GM23338 (cell line): ENCODE measurements around the gene FAM90A1. TPM values are rescaled to one million over a fixed set of nuclear protein-coding genes. Genes with fewer than 3 reads are reported as not detected.

Experiments used
- ATAC-seq: fragments of 200-7000 bp; cut with Tn5 transposase; 3 replicates; pipeline ENCODE4 v1.9.1; 2020
- DNase-seq: peaks from one replicate; pipeline ENCODE4 v3.0.0-alpha.2; 2015; ENCODE audit warnings: low spot score
- H2AFZ ChIP-seq: fragments of 200-600 bp; sonication (generic); 2 replicates; pipeline ENCODE4 v1.8.0; 2016; ENCODE audit warnings: antibody characterized with exemption, mild to moderate bottlenecking, moderate library complexity
- H3F3A ChIP-seq: fragments of 200-600 bp; sonication (generic); replicated peaks from 2 replicates; pipeline ENCODE4 v1.8.0; 2017; ENCODE audit warnings: antibody characterized with exemption, mixed run types, low read depth
- H3K27ac ChIP-seq: fragments of 200-600 bp; sonication (generic); 2 replicates; pipeline ENCODE4 v1.6.1; 2016; ENCODE audit warnings: low read depth
- H3K27me3 ChIP-seq: fragments of 200-600 bp; sonication (generic); 2 replicates; pipeline ENCODE4 v1.8.0; 2016; ENCODE audit warnings: mild to moderate bottlenecking, mixed run types, moderate library complexity; ENCODE audit not compliant: insufficient read depth
- H3K36me3 ChIP-seq: fragments of 200-600 bp; sonication (generic); 2 replicates; pipeline ENCODE4 v1.8.0; 2016; ENCODE audit warnings: mild to moderate bottlenecking; ENCODE audit not compliant: insufficient read depth
- H3K4me1 ChIP-seq: fragments of 200-600 bp; sonication (generic); 2 replicates; pipeline ENCODE4 v1.8.0; 2016; ENCODE audit warnings: mild to moderate bottlenecking, moderate library complexity; ENCODE audit not compliant: insufficient read depth
- H3K4me2 ChIP-seq: fragments of 200-600 bp; sonication (generic); 2 replicates; pipeline ENCODE4 v1.7.1; 2017; ENCODE audit warnings: mixed run types
- H3K4me3 ChIP-seq: fragments of 200-600 bp; sonication (generic); 2 replicates; pipeline ENCODE4 v1.6.1; 2016; ENCODE audit warnings: mixed run types
- H3K79me2 ChIP-seq: fragments of 200-600 bp; sonication (generic); replicated peaks from 2 replicates; pipeline ENCODE4 v1.8.0; 2017; ENCODE audit warnings: mild to moderate bottlenecking; ENCODE audit not compliant: insufficient read depth
- H3K9me2 ChIP-seq: fragments of 200-600 bp; sonication (generic); 2 replicates; pipeline ENCODE4 v1.8.0; 2017; ENCODE audit not compliant: insufficient read depth
- H4K20me1 ChIP-seq: fragments of 200-600 bp; sonication (generic); replicated peaks from 2 replicates; pipeline ENCODE4 v1.8.0; 2017; ENCODE audit warnings: mild to moderate bottlenecking; ENCODE audit not compliant: insufficient read depth
- H3K27ac Mint-ChIP-seq: 2 replicates; pipeline ENCODE4 v1.8.0; 2020; ENCODE audit warnings: inconsistent platforms, mild to moderate bottlenecking, moderate library complexity, mixed read lengths
- H3K27me3 Mint-ChIP-seq: 3 replicates; pipeline ENCODE4 v1.8.0; 2022; ENCODE audit warnings: low read depth, mild to moderate bottlenecking, moderate library complexity, mixed read lengths, inconsistent platforms; ENCODE audit not compliant: insufficient read depth, poor library complexity
- H3K36me3 Mint-ChIP-seq: 3 replicates; pipeline ENCODE4 v1.8.0; 2021; ENCODE audit warnings: low read depth, mild to moderate bottlenecking, inconsistent platforms, moderate library complexity, mixed read lengths
- H3K4me1 Mint-ChIP-seq: 3 replicates; pipeline ENCODE4 v1.8.0; 2020; ENCODE audit warnings: mild to moderate bottlenecking, inconsistent platforms, mixed read lengths
- H3K4me3 Mint-ChIP-seq: 3 replicates; pipeline ENCODE4 v1.8.0; 2021; ENCODE audit warnings: moderate library complexity, mild to moderate bottlenecking, inconsistent platforms, mixed read lengths
- H3K9me3 Mint-ChIP-seq: 3 replicates; pipeline ENCODE4 v1.8.0; 2020; ENCODE audit warnings: moderate library complexity, mild to moderate bottlenecking, inconsistent platforms, mixed read lengths
- CREB1 ChIP-seq: fragments of 250-450 bp; sonication (Bioruptor Pico); IDR thresholded peaks from 2 replicates; pipeline ENCODE4 v1.5.0; 2020; ENCODE audit warnings: low read depth, mild to moderate bottlenecking, moderate library complexity
- CTCF ChIP-seq, 2 experiments: fragments of 200-600 bp in 1 of 2; sonication (generic) in 1 of 2; conservative IDR thresholded peaks; 2 replicates each; pipeline versions ENCODE4 v1.5.1 to v1.6.1; 2016 to 2017; ENCODE audit warnings: antibody characterized with exemption in 2 of 2, low read depth in 2 of 2, mild to moderate bottlenecking in 2 of 2, moderate library complexity in 1 of 2
- ETS1 ChIP-seq: IDR thresholded peaks from 2 replicates; pipeline ENCODE4 v1.6.1; 2016; ENCODE audit warnings: antibody characterized with exemption
- EZH2 ChIP-seq: fragments of 200-600 bp; sonication (generic); IDR thresholded peaks from one replicate; pipeline ENCODE4 v1.8.0; 2017; ENCODE audit warnings: antibody characterized with exemption, mild to moderate bottlenecking, low read depth; ENCODE audit not compliant: unreplicated experiment
- EZH2phosphoT487 ChIP-seq: fragments of 200-600 bp; sonication (generic); IDR thresholded peaks from one replicate; pipeline ENCODE4 v1.8.1; 2018; ENCODE audit warnings: antibody characterized with exemption; ENCODE audit not compliant: unreplicated experiment
- JUNB ChIP-seq: IDR thresholded peaks from one replicate; pipeline ENCODE4 v1.6.1; 2016; ENCODE audit warnings: antibody characterized with exemption; ENCODE audit not compliant: unreplicated experiment
- NANOG ChIP-seq: IDR thresholded peaks from 2 replicates; pipeline ENCODE4 v1.6.1; 2016; ENCODE audit warnings: antibody characterized with exemption, borderline replicate concordance
- POLR2AphosphoS5 ChIP-seq: IDR thresholded peaks from 2 replicates; pipeline ENCODE4 v1.6.1; 2016; ENCODE audit warnings: antibody characterized with exemption, low read depth
- REST ChIP-seq: IDR thresholded peaks from one replicate; pipeline ENCODE4 v1.6.1; 2018; ENCODE audit warnings: antibody characterized with exemption; ENCODE audit not compliant: unreplicated experiment
- STAT1 ChIP-seq: IDR thresholded peaks from one replicate; pipeline ENCODE4 v1.6.1; 2016; ENCODE audit warnings: antibody characterized with exemption; ENCODE audit not compliant: unreplicated experiment
- ZNF114 ChIP-seq: fragments of 250-450 bp; sonication (Bioruptor Pico); IDR thresholded peaks from 2 replicates; pipeline ENCODE4 v1.5.0; 2020; ENCODE audit warnings: mild to moderate bottlenecking, moderate library complexity
- ZNF462 ChIP-seq: fragments of 250-450 bp; sonication (Bioruptor Pico); IDR thresholded peaks from 2 replicates; pipeline ENCODE4 v1.5.0; 2020; ENCODE audit warnings: mild to moderate bottlenecking, moderate library complexity
- polyA plus RNA-seq: library from polyadenylated mRNA; unstranded; fragments of >200 nt; fragmentation: Nextera tagmentation; extraction: Ambion mirVana; gene quantifications from 2 replicates; pipeline ENCODE4 v1.2.1, GENCODE V29; 2016
- total RNA-seq: library from RNA; depleted of rRNA; stranded (reverse); fragments of >200 nt; shearing (Covaris generic); gene quantifications from 2 replicates; pipeline ENCODE4 v1.2.3, GENCODE V29; 2014

Gene FAM90A1
- total and polyA plus RNA-seq, 2 experiments from 2014 or later = 0.14 TPM; not detected in 1

GRCh38 chr12:8226355-8226754, 1.1 kb downstream of the FAM90A1 start:
- H3K4me3 ChIP-seq = no peak overlapping the region
- ATAC-seq (no peak), DNase-seq (no peak)
- Mint-ChIP-seq H3K9me3 (no peaks in the 10 kb centered on the region), H3K4me1 (no peaks in the 10 kb centered on the region), H3K27ac (no peak overlapping the region), H3K27me3 (peaks cover 2% of the 10 kb centered on the region), H3K4me3 (no peak overlapping the region), H3K36me3 (peaks cover 7% of the 10 kb centered on the region; the same call in 1 of the 3 replicates)
- no peak overlapping the region for H3K4me2 ChIP-seq
- H3K9me2 ChIP-seq = no peaks in the 10 kb centered on the region
- no peaks in the 10 kb centered on the region for H3K36me3 ChIP-seq
- H4K20me1 ChIP-seq = no peaks in the 10 kb centered on the region
- no peak for TF ChIP-seq EZH2
- no peak for TF ChIP-seq POLR2AphosphoS5
- TF ChIP-seq ETS1 = no peak
- no peak for TF ChIP-seq NANOG
- no peak for TF ChIP-seq EZH2phosphoT487
- no peak for TF ChIP-seq CTCF (conservative IDR thresholded peaks at IDR 0.05; ENCODE audit: low read depth in 2 of 2)
- TF ChIP-seq JUNB = no peak
- TF ChIP-seq CREB1 (CRISPR knock-in tag) = no peak
- no peak for TF ChIP-seq STAT1
- no peak for TF ChIP-seq ZNF114 (CRISPR knock-in tag)
- TF ChIP-seq ZNF462 (CRISPR knock-in tag) = no peak
- no peak for TF ChIP-seq REST
- H3K27ac ChIP-seq = no peak overlapping the region
- no peaks in the 10 kb centered on the region for H3K27me3 ChIP-seq
- H3K79me2 ChIP-seq = no peaks in the 10 kb centered on the region
- no peak overlapping the region for H2AFZ ChIP-seq
- no peaks in the 10 kb centered on the region for H3K4me1 ChIP-seq
- no peaks in the 10 kb centered on the region for H3F3A ChIP-seq
